ENCODE results near the gene WDR35.

Gene WDR35

DNA sequence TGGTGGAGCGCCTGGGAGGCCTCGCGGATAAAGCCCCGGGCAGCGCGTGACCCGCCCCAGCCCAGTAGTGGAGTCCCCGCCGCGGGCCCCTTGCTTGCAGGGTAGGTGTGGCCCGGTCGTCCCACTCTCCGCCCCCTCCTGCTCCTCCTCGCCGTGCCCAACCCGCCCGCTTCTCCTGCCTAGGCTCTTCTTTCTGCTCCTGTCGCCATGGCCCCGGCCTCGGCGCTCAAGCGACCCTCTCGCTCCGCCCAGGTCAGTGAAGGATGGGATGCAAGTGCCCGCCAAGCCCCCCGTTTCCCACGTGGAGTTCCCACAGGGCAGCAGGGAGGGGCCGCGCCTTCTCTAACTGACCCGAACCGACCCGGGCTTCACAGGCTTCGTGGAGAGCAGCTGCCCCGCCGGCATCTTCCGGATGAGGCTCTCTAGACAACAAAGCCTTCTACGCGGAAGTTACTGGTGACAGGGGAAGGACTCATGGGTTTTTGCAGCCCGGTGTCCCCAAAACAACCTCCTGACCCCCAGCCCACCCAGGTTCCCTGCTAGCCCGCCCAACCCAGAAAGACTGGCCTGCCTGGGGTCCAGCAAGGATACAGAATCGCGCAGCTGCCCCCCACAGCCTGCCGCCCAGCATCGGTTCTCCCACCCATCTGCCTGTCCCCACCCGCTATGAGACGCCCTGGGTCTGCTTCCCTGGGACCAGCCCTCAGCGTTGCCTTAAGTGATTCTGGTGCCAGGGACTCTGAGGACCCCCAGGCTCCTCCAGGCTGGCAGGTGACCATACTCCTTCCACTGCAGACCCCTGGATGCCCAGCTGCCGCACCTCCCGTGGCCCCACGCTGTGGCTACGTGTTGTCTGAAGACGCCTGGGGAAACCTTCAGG lies 121.0 kb downstream of the WDR35 start:
- TF ChIP-seq CTCF (IDR thresholded peaks at IDR 0.05; ENCODE audit: control insufficient read depth, insufficient read depth, low read depth, low read length, missing control alignments): no peak
- H3K4me3 ChIP-seq (ENCODE audit: control insufficient read depth, low read depth, low read length): peak overlapping the region; percentile 36
- no peak for DNase-seq (ENCODE audit: low read depth)

DNA sequence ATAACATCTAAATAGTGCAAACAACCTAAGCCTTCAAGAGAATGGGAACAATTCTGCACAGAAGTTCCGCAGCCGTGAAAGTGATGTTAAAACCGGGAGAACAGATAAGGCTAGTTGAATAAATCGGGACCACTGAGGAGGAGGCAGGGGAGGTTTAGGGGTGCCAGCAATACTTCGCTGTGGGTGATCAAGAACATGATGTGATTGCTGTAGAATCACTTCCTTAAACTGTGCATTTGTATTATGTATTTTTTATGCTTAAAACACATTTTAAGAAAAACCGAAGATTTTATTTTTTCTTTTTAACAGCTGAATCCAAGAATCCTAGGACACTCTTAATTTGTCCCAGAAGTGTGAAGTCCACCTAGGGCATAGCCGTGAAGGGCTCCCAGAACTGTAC lies 121.7 kb downstream of the WDR35 start:
- TF ChIP-seq CTCF (IDR thresholded peaks at IDR 0.05; ENCODE audit: control insufficient read depth, insufficient read depth, low read depth, low read length, missing control alignments): no peak
- no peak for DNase-seq (ENCODE audit: low read depth)
- H3K4me3 ChIP-seq (ENCODE audit: control insufficient read depth, low read depth, low read length): peak overlapping the region; percentile 36

DNA sequence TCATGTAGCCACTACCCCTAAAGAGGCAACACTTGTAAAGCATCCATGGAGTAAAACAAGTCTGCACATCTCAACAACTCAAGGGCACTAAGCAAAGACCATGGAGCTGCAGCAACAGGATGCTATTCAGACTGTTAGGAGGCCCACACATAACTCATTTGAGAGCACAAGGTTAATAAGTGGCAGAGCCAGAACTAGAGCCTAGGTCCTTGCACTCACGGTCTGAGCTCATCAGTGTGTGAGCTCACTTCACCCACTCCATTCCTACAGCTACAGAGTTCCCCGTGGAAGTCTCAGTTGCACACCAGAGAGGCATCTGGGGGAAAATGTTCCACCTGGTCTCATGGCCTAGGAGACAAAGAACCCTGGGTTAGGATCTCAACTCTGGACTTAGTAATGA lies 123.1 kb downstream of the WDR35 start:
- DNase-seq (ENCODE audit: low read depth): no peak
- no peak for TF ChIP-seq CTCF (IDR thresholded peaks at IDR 0.05; ENCODE audit: control insufficient read depth, insufficient read depth, low read depth, low read length, missing control alignments)
- H3K4me3 ChIP-seq (ENCODE audit: control insufficient read depth, low read depth, low read length): no peak overlapping the region

DNA sequence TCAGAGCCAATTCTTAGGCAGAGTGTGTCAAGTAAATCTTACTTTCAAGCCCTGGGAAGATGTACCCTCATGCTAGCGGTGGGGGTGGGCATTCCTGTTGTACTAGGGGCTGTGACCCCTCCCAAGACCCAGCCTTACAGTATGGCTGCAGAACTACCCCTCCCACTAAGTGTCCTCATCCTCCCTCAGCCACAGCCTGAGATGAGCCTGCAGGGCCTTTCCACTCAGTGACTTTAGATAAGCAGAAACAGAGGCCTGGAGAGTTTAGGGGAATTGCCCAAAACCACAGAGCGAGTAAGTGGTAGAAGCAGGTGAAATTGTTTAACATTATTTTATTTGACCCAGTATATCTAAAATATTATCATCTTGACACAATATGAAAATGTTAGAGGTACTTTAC lies 124.8 kb downstream of the WDR35 start:
- no peak overlapping the region for H3K4me3 ChIP-seq (ENCODE audit: control insufficient read depth, low read depth, low read length)
- no peak for TF ChIP-seq CTCF (IDR thresholded peaks at IDR 0.05; ENCODE audit: control insufficient read depth, insufficient read depth, low read depth, low read length, missing control alignments)
- DNase-seq (ENCODE audit: low read depth): no peak

GRCh38 chr2:19864381-19864780 lies 125.5 kb downstream of the WDR35 start:
- H3K4me3 ChIP-seq (ENCODE audit: control insufficient read depth, low read depth, low read length): no peak overlapping the region
- no peak for DNase-seq (ENCODE audit: low read depth)
- TF ChIP-seq CTCF (IDR thresholded peaks at IDR 0.05; ENCODE audit: control insufficient read depth, insufficient read depth, low read depth, low read length, missing control alignments): no peak

GRCh38 chr2:19863303-19864041 lies 126.4 kb downstream of the WDR35 start:
- no peak overlapping the region for H3K4me3 ChIP-seq (ENCODE audit: control insufficient read depth, low read depth, low read length)
- TF ChIP-seq CTCF (IDR thresholded peaks at IDR 0.05; ENCODE audit: control insufficient read depth, insufficient read depth, low read depth, low read length, missing control alignments): peak; percentile 92
- DNase-seq (ENCODE audit: low read depth): peak; percentile 4
